Natural killer cell (primary cell): ENCODE measurements around the gene RRN3. TPM values are rescaled to one million over a fixed set of nuclear protein-coding genes. Genes with fewer than 3 reads are reported as not detected.
"Not testable (repeated sequence)": the region's sequence is repeated elsewhere in the genome, so short reads cannot be mapped to it uniquely, and the experiment has no call there.

Experiments
- ATAC-seq, 3 donors: fragments of 150-1000 bp in 2 of 3; fragments of 200-7000 bp in 1 of 3; cut with Tn5 transposase; 1 replicate in 1 of 3; 2 replicates in 2 of 3; pipeline ENCODE4 v1.10.0; 2021; ENCODE audit warnings: mild to moderate bottlenecking in 2 of 3, moderate library complexity in 2 of 3
- DNase-seq, 2 donors: peaks; one replicate each; pipeline versions ENCODE4 v3.0.0 to v3.0.0-alpha.2; 2013 to 2021; ENCODE audit warnings: mixed read lengths in 1 of 2
- H3K27ac ChIP-seq: one replicate; pipeline ENCODE4 v1.5.1; 2013; ENCODE audit warnings: mild to moderate bottlenecking, low read length
- H3K27me3 ChIP-seq: one replicate; pipeline ENCODE4 v1.6.1; 2013; ENCODE audit warnings: low read length; ENCODE audit not compliant: control insufficient read depth, insufficient read depth
- H3K36me3 ChIP-seq: one replicate; pipeline ENCODE4 v1.6.1; 2013; ENCODE audit warnings: low read length; ENCODE audit not compliant: control insufficient read depth, insufficient read depth
- H3K4me1 ChIP-seq: one replicate; pipeline ENCODE4 v1.6.1; 2013; ENCODE audit warnings: low read length; ENCODE audit not compliant: control insufficient read depth, insufficient read depth
- H3K4me3 ChIP-seq: one replicate; pipeline ENCODE4 v1.5.1; 2013; ENCODE audit warnings: low read length
- H3K9me3 ChIP-seq: one replicate; pipeline ENCODE4 v1.6.1; 2013; ENCODE audit warnings: low read length; ENCODE audit not compliant: control insufficient read depth, insufficient read depth
- H3K27ac Mint-ChIP-seq, 2 donors: one replicate each; pipeline ENCODE4 v1.8.0; 2022; ENCODE audit warnings: mild to moderate bottlenecking in 2 of 2, mixed read lengths in 2 of 2, moderate library complexity in 1 of 2
- H3K27me3 Mint-ChIP-seq, 2 donors: one replicate each; pipeline ENCODE4 v1.8.0; 2022; ENCODE audit warnings: low read depth in 2 of 2, mixed read lengths in 2 of 2
- H3K36me3 Mint-ChIP-seq: one replicate; pipeline ENCODE4 v1.8.0; 2022; ENCODE audit warnings: mixed read lengths
- H3K4me1 Mint-ChIP-seq, 2 donors: one replicate each; pipeline ENCODE4 v1.8.0; 2022; ENCODE audit warnings: mixed read lengths in 2 of 2
- H3K4me3 Mint-ChIP-seq: one replicate; pipeline ENCODE4 v1.8.0; 2022; ENCODE audit warnings: mild to moderate bottlenecking, moderate library complexity, mixed read lengths
- H3K9me3 Mint-ChIP-seq, 2 donors: one replicate each; pipeline ENCODE4 v1.8.0; 2022; ENCODE audit warnings: mixed read lengths in 2 of 2
- WGBS: methylation state at CpG from one replicate; pipeline ENCODE4 v1.1.7; 2013; ENCODE audit warnings: missing lambda C conversion rate; ENCODE audit not compliant: insufficient coverage; 5-methylcytosine and 5-hydroxymethylcytosine counted together
- intact Hi-C: fragments of 100-400 bp; cut with micrococcal nuclease; formaldehyde crosslinking; loops from one replicate; pipeline ENCODE4 v1.14.2; 2022
- total RNA-seq, 4 donors: library from RNA; stranded (reverse); fragments of 120-200 nt in 1 of 4; gene quantifications; one replicate each; pipeline versions ENCODE4 v1.2.3 to v1.2.4, GENCODE V29; 2013 to 2022
- TF ChIP-seq, protein P1 (sequence below): fragments of 200-600 bp; IDR thresholded peaks from one replicate; pipeline ENCODE4 v1.8.0; 2022; ENCODE audit warnings: antibody characterized with exemption

The RRN3 gene
- total RNA-seq, 3 donors from 2014 or later (not counting 1 experiment from before 2014, with no cell fraction given) = 40.8 to 45.3 (median 43.4) TPM

DNA sequence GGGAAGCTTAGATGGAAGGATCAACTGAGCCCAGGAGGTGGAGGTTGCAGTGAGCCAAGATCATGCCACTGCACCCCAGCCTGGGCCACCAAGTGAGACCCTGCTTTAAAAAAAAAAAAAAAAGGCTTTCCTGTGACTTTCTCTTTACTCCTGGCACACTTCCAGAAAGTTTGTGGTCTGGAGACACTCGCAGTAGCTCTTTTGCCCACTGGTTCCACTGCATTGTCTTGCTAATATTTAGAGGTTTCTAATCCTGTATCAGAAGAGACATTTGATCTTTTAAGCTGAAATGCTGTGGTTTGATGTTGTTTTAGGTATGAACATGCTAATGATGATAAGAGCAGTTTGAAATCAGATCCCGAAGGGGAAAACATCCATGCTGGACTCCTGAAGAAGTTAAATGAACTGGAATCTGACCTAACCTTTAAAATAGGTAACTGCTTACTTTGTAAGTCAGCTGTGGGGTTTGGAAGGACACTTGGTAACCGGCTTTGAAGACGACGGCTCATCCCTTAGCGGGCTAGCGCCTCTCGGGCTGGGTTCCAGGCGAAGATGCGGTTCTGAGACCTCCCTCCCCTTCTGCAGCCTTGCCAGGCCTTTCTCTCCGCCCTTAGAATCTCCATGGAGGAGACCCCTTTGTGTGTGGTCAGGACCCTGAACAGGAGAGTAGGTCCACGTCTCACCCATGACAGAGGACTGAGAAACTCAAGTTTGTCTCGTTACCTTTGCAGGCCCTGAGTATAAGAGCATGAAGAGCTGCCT is 61.3 kb downstream of the RRN3 start:
- DNase-seq (peak in 1 of 2 donors; percentile 59), ATAC-seq (no peak)
- WGBS = 86% methylated on average over 13 of the region's 13 CpGs
- TF ChIP-seq, protein P1, sequence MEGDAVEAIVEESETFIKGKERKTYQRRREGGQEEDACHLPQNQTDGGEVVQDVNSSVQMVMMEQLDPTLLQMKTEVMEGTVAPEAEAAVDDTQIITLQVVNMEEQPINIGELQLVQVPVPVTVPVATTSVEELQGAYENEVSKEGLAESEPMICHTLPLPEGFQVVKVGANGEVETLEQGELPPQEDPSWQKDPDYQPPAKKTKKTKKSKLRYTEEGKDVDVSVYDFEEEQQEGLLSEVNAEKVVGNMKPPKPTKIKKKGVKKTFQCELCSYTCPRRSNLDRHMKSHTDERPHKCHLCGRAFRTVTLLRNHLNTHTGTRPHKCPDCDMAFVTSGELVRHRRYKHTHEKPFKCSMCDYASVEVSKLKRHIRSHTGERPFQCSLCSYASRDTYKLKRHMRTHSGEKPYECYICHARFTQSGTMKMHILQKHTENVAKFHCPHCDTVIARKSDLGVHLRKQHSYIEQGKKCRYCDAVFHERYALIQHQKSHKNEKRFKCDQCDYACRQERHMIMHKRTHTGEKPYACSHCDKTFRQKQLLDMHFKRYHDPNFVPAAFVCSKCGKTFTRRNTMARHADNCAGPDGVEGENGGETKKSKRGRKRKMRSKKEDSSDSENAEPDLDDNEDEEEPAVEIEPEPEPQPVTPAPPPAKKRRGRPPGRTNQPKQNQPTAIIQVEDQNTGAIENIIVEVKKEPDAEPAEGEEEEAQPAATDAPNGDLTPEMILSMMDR = no peak
- H3K9me3 Mint-ChIP-seq = no peaks in the 10 kb centered on the region
- peaks cover 22% of the 10 kb centered on the region for H3K4me1 ChIP-seq
- peaks cover 65% of the 10 kb centered on the region for H3K36me3 ChIP-seq
- H3K9me3 ChIP-seq = no peaks in the 10 kb centered on the region
- no peak overlapping the region for H3K27ac ChIP-seq
- no peak overlapping the region for H3K27ac Mint-ChIP-seq
- no peak overlapping the region for H3K4me3 ChIP-seq
- H3K27me3 ChIP-seq = no peaks in the 10 kb centered on the region
- H3K4me1 Mint-ChIP-seq = peaks cover 15 to 21% of the 10 kb centered on the region in 2 donors
- peaks cover 7% of the 10 kb centered on the region for H3K36me3 Mint-ChIP-seq
- H3K4me3 Mint-ChIP-seq = no peak overlapping the region
- intact Hi-C loops = no loop called here
- no peaks in the 10 kb centered on the region for H3K27me3 Mint-ChIP-seq

DNA sequence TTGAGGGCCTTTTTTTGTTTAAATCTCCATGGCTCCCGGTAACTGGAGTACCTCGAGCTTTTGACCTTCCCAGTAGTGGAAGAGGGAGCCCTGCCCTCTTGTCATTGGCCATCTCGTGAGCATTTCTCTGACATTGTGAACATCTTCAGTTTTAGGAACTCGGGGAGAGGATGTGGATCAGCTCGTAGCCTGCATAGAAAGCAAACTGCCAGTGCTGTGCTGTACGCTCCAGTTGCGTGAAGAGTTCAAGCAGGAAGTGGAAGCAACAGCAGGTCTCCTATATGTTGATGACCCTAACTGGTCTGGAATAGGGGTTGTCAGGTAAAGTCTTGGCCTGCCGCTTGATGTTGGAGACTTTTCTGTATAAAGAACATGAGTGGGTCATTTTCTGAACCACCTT is 62.5 kb downstream of the RRN3 start:
- H3K9me3 ChIP-seq = no peaks in the 10 kb centered on the region
- DNase-seq = no peak
- H3K27me3 ChIP-seq = no peaks in the 10 kb centered on the region
- WGBS = 85% methylated on average over 8 of the region's 8 CpGs
- Mint-ChIP-seq H3K4me1 (peaks cover 15 to 21% of the 10 kb centered on the region in 2 donors), H3K27ac (peak overlapping the region; percentile 87 to 89), H3K9me3 (no peaks in the 10 kb centered on the region), H3K4me3 (peak overlapping the region; percentile 67), H3K27me3 (no peaks in the 10 kb centered on the region), H3K36me3 (peaks cover 7% of the 10 kb centered on the region)
- intact Hi-C loops = no loop called here
- no peak overlapping the region for H3K4me3 ChIP-seq
- H3K4me1 ChIP-seq = peaks cover 22% of the 10 kb centered on the region
- H3K36me3 ChIP-seq = peaks cover 62% of the 10 kb centered on the region
- ATAC-seq = peak in 1 of 3 donors; percentile 19
- TF ChIP-seq, protein P1 = no peak
- peak overlapping the region; percentile 30 for H3K27ac ChIP-seq

DNA sequence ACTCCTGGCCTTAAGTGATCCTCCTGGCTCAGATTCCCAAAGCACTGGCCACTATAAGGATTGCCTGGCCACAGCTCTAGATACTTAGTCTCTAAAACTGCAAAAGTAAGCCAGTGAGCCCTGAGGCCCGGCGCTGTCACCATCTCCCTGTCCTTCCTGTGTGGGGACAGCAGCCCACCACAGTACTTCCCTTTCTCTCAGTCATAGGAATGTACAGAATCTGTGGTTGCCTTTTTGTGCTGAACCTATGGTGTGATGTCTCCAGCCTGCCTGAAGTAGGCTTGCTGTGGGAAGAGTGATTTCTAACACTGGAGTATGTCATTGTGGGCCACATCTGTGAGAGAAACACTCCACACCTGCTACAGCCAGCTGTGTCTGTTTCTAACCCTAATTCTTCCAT is 62.9 kb downstream of the RRN3 start:
- H3K27me3 Mint-ChIP-seq = no peaks in the 10 kb centered on the region
- DNase-seq (peak in 1 of 2 donors; percentile 35), ATAC-seq (peak; percentile 71 to 87 (median 73))
- no peaks in the 10 kb centered on the region for H3K9me3 Mint-ChIP-seq
- H3K27ac ChIP-seq = peak overlapping the region; percentile 30
- no peaks in the 10 kb centered on the region for H3K9me3 ChIP-seq
- 4% methylated on average over 2 of the region's 2 CpGs for WGBS
- TF ChIP-seq, protein P1 = no peak
- H3K4me1 Mint-ChIP-seq = peaks cover 15 to 21% of the 10 kb centered on the region in 2 donors
- peaks cover 7% of the 10 kb centered on the region for H3K36me3 Mint-ChIP-seq
- H3K4me3 ChIP-seq = no peak overlapping the region
- H3K4me1 ChIP-seq = peaks cover 22% of the 10 kb centered on the region
- peaks cover 58% of the 10 kb centered on the region for H3K36me3 ChIP-seq
- peak overlapping the region; percentile 67 for H3K4me3 Mint-ChIP-seq
- peak overlapping the region; percentile 87 to 89 for H3K27ac Mint-ChIP-seq
- intact Hi-C loops = no loop called here
- H3K27me3 ChIP-seq = no peaks in the 10 kb centered on the region

DNA sequence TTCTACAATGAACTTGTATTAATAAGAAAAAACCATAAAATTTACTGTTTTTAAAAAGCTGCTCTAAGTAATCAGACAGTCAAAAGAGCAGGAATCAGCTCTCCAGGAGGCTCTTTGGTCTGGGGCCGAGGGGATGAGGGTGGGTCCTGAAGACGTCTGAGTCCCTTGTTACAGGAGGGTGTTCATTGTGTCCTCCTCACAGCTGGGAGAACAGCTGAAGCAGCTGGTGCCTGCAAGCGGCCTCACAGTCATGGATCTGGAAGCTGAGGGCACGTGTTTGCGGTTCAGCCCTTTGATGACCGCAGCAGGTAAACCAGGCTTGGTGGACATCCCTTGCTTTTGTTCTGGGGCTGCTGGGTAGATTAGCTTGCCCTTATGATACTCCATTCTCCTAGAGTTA is 64.3 kb downstream of the RRN3 start:
- WGBS = 93% methylated on average over 6 of the region's 6 CpGs
- H3K4me3 ChIP-seq, H3K27ac ChIP-seq, H3K27me3 ChIP-seq, intact Hi-C loops, ATAC-seq, H3K9me3 Mint-ChIP-seq, H3K27ac Mint-ChIP-seq, H3K4me3 Mint-ChIP-seq, H3K27me3 Mint-ChIP-seq, DNase-seq, H3K9me3 ChIP-seq: not testable (repeated sequence)
- H3K36me3 ChIP-seq = peaks cover 55% of the 10 kb centered on the region
- peaks cover 19 to 21% of the 10 kb centered on the region in 2 donors for H3K4me1 Mint-ChIP-seq
- H3K4me1 ChIP-seq = peaks cover 22% of the 10 kb centered on the region
- H3K36me3 Mint-ChIP-seq = peaks cover 14% of the 10 kb centered on the region

DNA sequence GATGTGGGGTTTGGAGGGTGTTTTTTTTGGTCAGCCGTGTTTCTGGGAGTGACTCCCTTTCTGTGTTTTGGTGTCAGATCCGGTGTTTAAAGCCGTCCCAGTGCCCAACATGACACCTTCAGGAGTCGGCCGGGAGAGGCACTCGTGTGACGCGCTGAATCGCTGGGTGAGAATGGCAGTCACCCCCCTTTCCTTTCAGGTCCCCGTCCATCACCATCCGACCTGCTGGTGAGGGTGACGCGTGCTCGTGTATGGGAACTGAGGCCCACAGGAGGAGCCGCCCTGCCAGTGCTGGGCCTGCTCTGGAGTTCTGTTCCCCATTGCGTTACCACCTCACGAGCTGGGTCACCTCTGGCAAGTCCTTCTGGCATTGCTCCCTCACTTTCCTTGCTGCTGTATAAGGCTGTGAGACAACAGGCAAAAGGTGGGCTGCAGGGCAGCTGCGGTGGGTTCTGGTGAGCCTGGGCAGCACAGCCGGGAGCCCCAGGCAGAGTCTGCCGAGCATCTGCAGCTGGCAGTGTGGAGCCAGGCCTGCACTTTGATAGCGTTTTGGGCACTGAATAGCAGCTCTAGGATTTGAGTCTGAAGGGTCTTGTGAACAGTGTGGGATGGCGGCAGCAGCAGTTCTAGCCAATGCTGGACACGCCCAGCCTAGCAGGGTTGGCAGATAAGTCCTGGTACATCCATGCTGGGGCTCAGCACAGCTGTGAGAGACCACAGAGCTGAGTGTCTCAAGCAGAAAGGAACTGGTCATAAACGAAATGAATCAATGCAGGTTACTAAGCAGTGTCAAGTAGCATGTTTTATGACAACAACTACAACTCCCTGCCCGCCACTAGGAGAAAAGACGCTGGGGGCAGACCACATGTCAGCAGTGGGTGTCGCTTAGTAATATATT is 65.0 kb downstream of the RRN3 start:
- H3K27ac Mint-ChIP-seq = peak overlapping the region in 1 of 2 donors; percentile 21
- intact Hi-C loops, H3K9me3 Mint-ChIP-seq, H3K27me3 Mint-ChIP-seq, H3K4me3 Mint-ChIP-seq, DNase-seq, H3K9me3 ChIP-seq, ATAC-seq, H3K27ac ChIP-seq, H3K4me3 ChIP-seq, H3K27me3 ChIP-seq: not testable (repeated sequence)
- peaks cover 16% of the 10 kb centered on the region for H3K36me3 Mint-ChIP-seq
- peaks cover 21 to 22% of the 10 kb centered on the region in 2 donors for H3K4me1 Mint-ChIP-seq
- Histone ChIP-seq H3K4me1 (peaks cover 22% of the 10 kb centered on the region), H3K36me3 (peaks cover 52% of the 10 kb centered on the region)
- 95% methylated on average over 25 of the region's 27 CpGs for WGBS
